ENCODE data around the gene TMEM187. TPM values are rescaled to one million over a fixed set of nuclear protein-coding genes. Genes with fewer than 3 reads are reported as not detected.

TMEM187 gene
- total RNA-seq, 2 experiments from 2014 or later = 6.2 to 6.7 TPM

GRCh38 chrX:153960077-153960476 is 12.5 kb upstream of the TMEM187 start:
- H3K4me3 Mint-ChIP-seq = no peak overlapping the region
- H3K36me3 Mint-ChIP-seq (ENCODE audit: low read depth) = peaks cover 17% of the 10 kb centered on the region
- no peaks in the 10 kb centered on the region for H3K27me3 Mint-ChIP-seq (ENCODE audit: low read depth)
- no peak for DNase-seq
- H3K27ac Mint-ChIP-seq = no peak overlapping the region
- peaks cover 6% of the 10 kb centered on the region for H3K4me1 Mint-ChIP-seq (ENCODE audit: low read depth)
- H3K9me3 Mint-ChIP-seq = no peaks in the 10 kb centered on the region
- intact Hi-C loops (cut with micrococcal nuclease) = no loop called here
- CTCF ChIA-PET = no interaction called here

DNA sequence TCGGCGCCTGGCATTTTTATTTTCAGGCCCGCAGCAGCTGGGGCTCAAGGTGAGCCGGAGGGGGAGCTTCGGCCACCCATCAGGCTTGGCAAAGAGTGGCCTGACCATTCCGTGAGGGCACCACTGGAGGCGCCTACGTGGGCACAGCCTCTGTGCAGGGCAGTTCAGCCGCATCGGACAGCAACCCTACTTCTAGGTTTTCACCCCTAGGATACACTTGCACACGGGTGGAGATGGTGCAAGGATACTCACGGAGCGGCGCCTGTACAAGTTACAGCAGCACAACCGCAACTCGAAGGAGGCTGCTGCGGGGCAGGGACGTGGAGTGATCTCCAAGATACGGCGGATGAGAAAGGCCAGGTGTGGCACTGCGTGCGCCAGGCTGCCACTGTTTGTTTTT is 11.8 kb upstream of the TMEM187 start:
- intact Hi-C loops (cut with micrococcal nuclease) = no loop called here
- Mint-ChIP-seq H3K27ac (peak overlapping the region; percentile 46), H3K4me1 (ENCODE audit: low read depth) (peaks cover 4% of the 10 kb centered on the region), H3K4me3 (no peak overlapping the region), H3K36me3 (ENCODE audit: low read depth) (peaks cover 15% of the 10 kb centered on the region), H3K27me3 (ENCODE audit: low read depth) (no peaks in the 10 kb centered on the region), H3K9me3 (no peaks in the 10 kb centered on the region)
- no peak for DNase-seq
- CTCF ChIA-PET = no interaction called here

DNA sequence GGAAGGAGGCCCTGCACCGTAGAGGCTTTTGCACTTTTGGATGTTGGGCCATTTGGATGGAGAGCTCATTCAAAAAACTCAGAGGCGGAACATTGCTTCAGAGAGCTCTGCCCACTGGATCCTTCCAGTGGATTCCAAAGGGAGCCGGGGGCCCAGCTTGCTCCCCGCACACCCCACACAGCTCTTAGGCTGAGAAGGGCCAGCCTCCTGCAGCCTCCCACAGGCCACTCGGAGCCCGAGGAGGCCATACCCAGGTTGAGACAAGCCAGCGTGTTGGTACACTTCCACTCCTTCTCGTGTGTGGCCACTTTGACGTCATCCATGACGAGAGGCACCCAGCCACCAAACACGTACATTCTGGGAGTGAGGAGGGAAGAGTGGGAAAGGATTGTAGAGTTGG is 11.3 kb upstream of the TMEM187 start:
- no peaks in the 10 kb centered on the region for H3K27me3 Mint-ChIP-seq (ENCODE audit: low read depth)
- H3K9me3 Mint-ChIP-seq = no peaks in the 10 kb centered on the region
- H3K4me3 Mint-ChIP-seq = no peak overlapping the region
- intact Hi-C loops (cut with micrococcal nuclease) = no loop called here
- H3K27ac Mint-ChIP-seq = peak overlapping the region; percentile 46
- peaks cover 15% of the 10 kb centered on the region for H3K36me3 Mint-ChIP-seq (ENCODE audit: low read depth)
- DNase-seq = no peak
- H3K4me1 Mint-ChIP-seq (ENCODE audit: low read depth) = peaks cover 8% of the 10 kb centered on the region
- CTCF ChIA-PET = interaction anchor here (1.0 kb wide), 1 partner anchor 11 kb away, joined by 3 read pairs; no protein-coding TSS in a partner anchor

GRCh38 chrX:153963546-153963945 is 9.0 kb upstream of the TMEM187 start:
- H3K27ac Mint-ChIP-seq = no peak overlapping the region
- H3K27me3 Mint-ChIP-seq (ENCODE audit: low read depth) = no peaks in the 10 kb centered on the region
- no peaks in the 10 kb centered on the region for H3K9me3 Mint-ChIP-seq
- peaks cover 22% of the 10 kb centered on the region for H3K36me3 Mint-ChIP-seq (ENCODE audit: low read depth)
- CTCF ChIA-PET = no interaction called here
- DNase-seq = no peak
- H3K4me1 Mint-ChIP-seq (ENCODE audit: low read depth) = peaks cover 28% of the 10 kb centered on the region
- H3K4me3 Mint-ChIP-seq = no peak overlapping the region
- intact Hi-C loops (cut with micrococcal nuclease) = no loop called here

- DNase-seq = no peak
- CTCF ChIA-PET = no interaction called here
- Mint-ChIP-seq H3K4me3 (no peak overlapping the region), H3K4me1 (ENCODE audit: low read depth) (peaks cover 28% of the 10 kb centered on the region), H3K27me3 (ENCODE audit: low read depth) (no peaks in the 10 kb centered on the region), H3K36me3 (ENCODE audit: low read depth) (peaks cover 25% of the 10 kb centered on the region), H3K27ac (no peak overlapping the region), H3K9me3 (no peaks in the 10 kb centered on the region)
- intact Hi-C loops (cut with micrococcal nuclease) = no loop called here
Observed at GRCh38 chrX:153964105-153964504, 8.4 kb upstream of the TMEM187 start.

GRCh38 chrX:153965406-153965805 is 7.1 kb upstream of the TMEM187 start:
- H3K4me1 Mint-ChIP-seq (ENCODE audit: low read depth) = peaks cover 28% of the 10 kb centered on the region
- peak overlapping the region; percentile 96 for H3K27ac Mint-ChIP-seq
- H3K4me3 Mint-ChIP-seq = no peak overlapping the region
- intact Hi-C loops (cut with micrococcal nuclease) = no loop called here
- H3K27me3 Mint-ChIP-seq (ENCODE audit: low read depth) = no peaks in the 10 kb centered on the region
- no peak for DNase-seq
- CTCF ChIA-PET = interaction anchor here (0.8 to 1.8 kb wide), 4 partner anchors 12 to 38 kb away, joined by 3 to 6 read pairs (median 4); no protein-coding TSS in a partner anchor
- peaks cover 26% of the 10 kb centered on the region for H3K36me3 Mint-ChIP-seq (ENCODE audit: low read depth)
- no peaks in the 10 kb centered on the region for H3K9me3 Mint-ChIP-seq

GRCh38 chrX:153966283-153966688 is 6.3 kb upstream of the TMEM187 start:
- H3K4me3 Mint-ChIP-seq = peak overlapping the region; percentile 100
- H3K36me3 Mint-ChIP-seq (ENCODE audit: low read depth) = peaks cover 24% of the 10 kb centered on the region
- no peak for DNase-seq
- no peaks in the 10 kb centered on the region for H3K9me3 Mint-ChIP-seq
- H3K4me1 Mint-ChIP-seq (ENCODE audit: low read depth) = peaks cover 28% of the 10 kb centered on the region
- CTCF ChIA-PET = interaction anchor here (0.8 to 4.2 kb wide), 6 partner anchors 13 to 203 kb away, joined by 3 to 32 read pairs (median 3); no protein-coding TSS in a partner anchor
- intact Hi-C loops (cut with micrococcal nuclease) = loop anchor here (2.0 kb wide), 1 partner anchor 85 kb away; no protein-coding TSS in a partner anchor
- no peaks in the 10 kb centered on the region for H3K27me3 Mint-ChIP-seq (ENCODE audit: low read depth)
- peak overlapping the region; percentile 96 for H3K27ac Mint-ChIP-seq

DNA sequence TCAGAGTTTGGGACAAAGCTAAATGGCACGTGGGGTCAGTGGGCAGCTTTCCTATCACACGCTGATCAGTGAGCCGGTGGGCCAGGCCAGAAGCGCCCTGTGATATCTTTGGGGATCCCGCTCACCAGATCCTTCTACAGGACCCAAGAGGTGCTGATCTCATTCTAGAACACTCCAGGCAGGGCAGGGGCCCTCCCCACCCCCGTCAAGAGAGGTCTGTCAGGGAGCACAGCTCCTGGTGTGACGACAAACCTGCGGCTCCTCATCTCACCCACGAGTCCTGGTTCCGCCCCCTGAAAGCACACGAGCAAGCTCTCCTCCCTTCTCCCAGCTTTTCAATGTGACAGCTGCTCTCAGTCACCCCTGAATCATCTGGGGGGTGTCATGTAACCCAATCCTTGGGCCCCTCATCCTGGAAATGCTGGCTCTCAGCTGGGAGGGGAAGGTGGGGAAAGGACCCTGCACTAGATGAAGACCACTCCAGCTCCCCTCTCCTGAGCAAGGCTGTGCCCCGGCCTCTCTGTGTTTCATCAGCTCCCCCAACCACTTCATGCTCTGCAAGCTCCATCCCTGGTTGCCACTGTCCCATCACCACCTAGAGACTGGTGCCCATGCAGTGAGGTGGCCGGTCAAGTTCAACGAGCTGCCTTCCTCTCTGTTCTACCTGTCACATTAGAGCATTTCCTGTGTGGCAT is 5.6 kb upstream of the TMEM187 start:
- no peaks in the 10 kb centered on the region for H3K9me3 Mint-ChIP-seq
- peaks cover 25% of the 10 kb centered on the region for H3K36me3 Mint-ChIP-seq (ENCODE audit: low read depth)
- H3K27ac Mint-ChIP-seq = peak overlapping the region; percentile 96

DNA sequence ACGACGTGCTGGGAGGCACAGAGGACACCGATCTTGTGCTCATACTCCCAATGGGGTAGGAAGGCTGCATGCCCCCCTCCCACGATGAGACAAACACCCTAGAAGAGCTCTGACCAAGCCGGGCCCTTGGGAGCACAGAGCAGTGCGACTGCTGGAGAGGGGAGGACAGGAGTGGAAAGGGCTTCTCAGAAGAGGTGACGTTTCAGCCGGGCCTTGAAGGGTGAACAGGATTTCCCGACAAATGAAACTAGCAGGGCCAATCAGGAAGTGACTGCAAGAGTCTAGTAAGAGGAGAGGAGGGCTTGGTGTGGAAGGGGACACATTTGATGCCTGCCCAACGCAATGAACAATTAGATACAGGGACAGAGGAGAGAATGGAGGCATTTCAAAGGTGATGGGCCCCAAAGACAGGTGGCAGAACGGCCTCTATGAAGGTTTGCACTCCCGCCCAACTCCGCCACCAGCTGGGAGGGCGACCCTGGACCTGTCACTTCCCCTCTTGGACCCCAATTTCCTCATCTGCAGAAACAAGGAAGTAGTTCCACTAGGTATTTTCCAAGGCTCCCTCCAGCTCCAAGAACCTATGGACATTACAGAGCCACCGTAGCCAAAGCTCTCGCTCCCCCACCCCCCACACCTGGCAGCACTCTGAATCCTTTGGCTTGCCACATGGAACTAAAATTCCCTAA is 4.9 kb upstream of the TMEM187 start:
- peak; percentile 63 for DNase-seq
- CTCF ChIA-PET = interaction anchor here (0.7 to 4.2 kb wide), 4 partner anchors 19 to 53 kb away, joined by 3 to 32 read pairs (median 4); no protein-coding TSS in a partner anchor

More for the DNA sequence above, 5.6 kb upstream of the TMEM187 start:
- H3K27me3 Mint-ChIP-seq (ENCODE audit: low read depth) = no peaks in the 10 kb centered on the region
- intact Hi-C loops (cut with micrococcal nuclease) = loop anchor here (1.0 to 2.0 kb wide), 3 partner anchors 20 to 84 kb away; no protein-coding TSS in a partner anchor
- peaks cover 28% of the 10 kb centered on the region for H3K4me1 Mint-ChIP-seq (ENCODE audit: low read depth)
- peak; percentile 63 for DNase-seq
- peak overlapping the region; percentile 100 for H3K4me3 Mint-ChIP-seq
- CTCF ChIA-PET = interaction anchor here (0.8 to 4.2 kb wide), 6 partner anchors 13 to 204 kb away, joined by 3 to 32 read pairs (median 3); no protein-coding TSS in a partner anchor

DNA sequence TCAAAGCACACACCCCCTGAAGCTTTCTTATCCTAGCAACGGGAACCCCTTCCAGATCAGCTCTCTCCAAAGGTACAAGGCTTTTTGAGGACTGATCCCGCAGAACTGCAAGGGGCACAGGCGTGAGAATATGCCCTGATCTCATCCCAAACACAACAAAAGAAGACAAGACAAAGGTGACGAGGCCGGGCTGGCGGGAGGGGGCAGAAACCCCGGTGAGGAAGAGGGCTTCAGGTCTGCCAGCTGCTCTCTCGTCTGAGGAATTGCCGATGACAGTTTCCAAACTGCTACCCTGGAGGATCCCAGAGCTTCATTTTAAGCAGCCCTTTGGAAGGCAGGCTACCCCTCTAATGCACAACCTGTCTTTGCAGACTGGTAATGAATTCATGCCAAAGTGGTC is 4.3 kb upstream of the TMEM187 start:
- no peaks in the 10 kb centered on the region for H3K27me3 Mint-ChIP-seq (ENCODE audit: low read depth)
- peaks cover 23% of the 10 kb centered on the region for H3K36me3 Mint-ChIP-seq (ENCODE audit: low read depth)

More for the DNA sequence above, 4.9 kb upstream of the TMEM187 start:
- Mint-ChIP-seq H3K27me3 (ENCODE audit: low read depth) (no peaks in the 10 kb centered on the region), H3K4me3 (peak overlapping the region; percentile 100), H3K36me3 (ENCODE audit: low read depth) (peaks cover 23% of the 10 kb centered on the region), H3K9me3 (no peaks in the 10 kb centered on the region), H3K4me1 (ENCODE audit: low read depth) (peaks cover 28% of the 10 kb centered on the region), H3K27ac (peak overlapping the region; percentile 96)
- intact Hi-C loops (cut with micrococcal nuclease) = loop anchor here (1.0 to 2.0 kb wide), 3 partner anchors 20 to 83 kb away; no protein-coding TSS in a partner anchor

GRCh38 chrX:153968754-153969124 is 3.8 kb upstream of the TMEM187 start:
- intact Hi-C loops (cut with micrococcal nuclease) = no loop called here
- H3K4me1 Mint-ChIP-seq (ENCODE audit: low read depth) = peaks cover 28% of the 10 kb centered on the region
- H3K27me3 Mint-ChIP-seq (ENCODE audit: low read depth) = no peaks in the 10 kb centered on the region
- peak overlapping the region; percentile 96 for H3K27ac Mint-ChIP-seq
- CTCF ChIA-PET = interaction anchor here (0.7 to 4.2 kb wide), 3 partner anchors 21 to 52 kb away, joined by 3 to 32 read pairs (median 3); no protein-coding TSS in a partner anchor
- DNase-seq = peak; percentile 58
- H3K9me3 Mint-ChIP-seq = no peaks in the 10 kb centered on the region
- peak overlapping the region; percentile 100 for H3K4me3 Mint-ChIP-seq
- peaks cover 23% of the 10 kb centered on the region for H3K36me3 Mint-ChIP-seq (ENCODE audit: low read depth)

More for the DNA sequence above, 4.3 kb upstream of the TMEM187 start:
- no peaks in the 10 kb centered on the region for H3K9me3 Mint-ChIP-seq
- intact Hi-C loops (cut with micrococcal nuclease) = no loop called here
- peaks cover 28% of the 10 kb centered on the region for H3K4me1 Mint-ChIP-seq (ENCODE audit: low read depth)
- peak overlapping the region; percentile 100 for H3K4me3 Mint-ChIP-seq
- no peak for DNase-seq
- CTCF ChIA-PET = interaction anchor here (0.7 to 4.2 kb wide), 4 partner anchors 20 to 52 kb away, joined by 3 to 32 read pairs (median 4); no protein-coding TSS in a partner anchor
- peak overlapping the region; percentile 96 for H3K27ac Mint-ChIP-seq
